Measurements from ENCODE around the gene CARM1. TPM values are rescaled to one million over a fixed set of nuclear protein-coding genes. Genes with fewer than 3 reads are reported as not detected.

Gene CARM1
- total and polyA plus RNA-seq, 2 of the 13 experiments (the other 11 are each of a cell fraction or from before 2014, with no cell fraction given): 27.6 to 55.8 TPM

DNA sequence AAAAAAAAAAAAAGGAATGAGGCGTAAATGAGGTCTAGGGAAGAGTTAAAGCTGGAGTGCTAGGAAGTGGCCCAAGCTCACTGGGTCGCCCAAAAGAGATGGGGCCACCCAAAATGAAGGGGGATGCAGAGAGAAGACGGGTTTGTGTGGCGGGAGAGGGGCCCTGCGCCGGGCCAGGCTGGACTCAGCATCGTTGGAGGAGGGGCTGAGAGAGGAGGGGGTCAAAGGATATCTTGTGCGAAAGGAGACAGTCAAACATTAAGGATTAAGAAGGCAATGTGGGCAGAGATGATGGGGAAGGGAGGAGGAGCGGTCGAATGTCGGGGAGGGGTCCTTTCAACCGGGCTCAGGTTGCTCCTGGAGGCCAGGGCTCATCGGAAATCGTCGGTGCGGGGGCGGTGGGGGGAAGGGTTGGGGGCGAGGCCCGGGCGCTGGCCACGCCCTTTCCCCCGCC is 825 bp upstream of the CARM1 start (continued):
- no peak for TF ChIP-seq REST (IDR thresholded peaks at IDR 0.05; ENCODE audit: borderline replicate concordance in 1 of 2, low read depth in 1 of 2, low read length in 2 of 2)
- no peak for TF ChIP-seq PLRG1 (conservative IDR thresholded peaks at IDR 0.05)
- TF ChIP-seq PHF8 (CRISPR knock-in tag; IDR thresholded peaks at IDR 0.05): peak; percentile 37; the same call in 1 of the 2 replicates
- peak; percentile 3; the same call in 1 of the 2 replicates for TF ChIP-seq ZBTB25 (CRISPR knock-in tag; IDR thresholded peaks at IDR 0.05)
- TF ChIP-seq ZNF430 (CRISPR knock-in tag; IDR thresholded peaks at IDR 0.05): 0 out of 2 replicates have a peak, but pooled peaks have one; percentile 19
- TF ChIP-seq, protein P1, sequence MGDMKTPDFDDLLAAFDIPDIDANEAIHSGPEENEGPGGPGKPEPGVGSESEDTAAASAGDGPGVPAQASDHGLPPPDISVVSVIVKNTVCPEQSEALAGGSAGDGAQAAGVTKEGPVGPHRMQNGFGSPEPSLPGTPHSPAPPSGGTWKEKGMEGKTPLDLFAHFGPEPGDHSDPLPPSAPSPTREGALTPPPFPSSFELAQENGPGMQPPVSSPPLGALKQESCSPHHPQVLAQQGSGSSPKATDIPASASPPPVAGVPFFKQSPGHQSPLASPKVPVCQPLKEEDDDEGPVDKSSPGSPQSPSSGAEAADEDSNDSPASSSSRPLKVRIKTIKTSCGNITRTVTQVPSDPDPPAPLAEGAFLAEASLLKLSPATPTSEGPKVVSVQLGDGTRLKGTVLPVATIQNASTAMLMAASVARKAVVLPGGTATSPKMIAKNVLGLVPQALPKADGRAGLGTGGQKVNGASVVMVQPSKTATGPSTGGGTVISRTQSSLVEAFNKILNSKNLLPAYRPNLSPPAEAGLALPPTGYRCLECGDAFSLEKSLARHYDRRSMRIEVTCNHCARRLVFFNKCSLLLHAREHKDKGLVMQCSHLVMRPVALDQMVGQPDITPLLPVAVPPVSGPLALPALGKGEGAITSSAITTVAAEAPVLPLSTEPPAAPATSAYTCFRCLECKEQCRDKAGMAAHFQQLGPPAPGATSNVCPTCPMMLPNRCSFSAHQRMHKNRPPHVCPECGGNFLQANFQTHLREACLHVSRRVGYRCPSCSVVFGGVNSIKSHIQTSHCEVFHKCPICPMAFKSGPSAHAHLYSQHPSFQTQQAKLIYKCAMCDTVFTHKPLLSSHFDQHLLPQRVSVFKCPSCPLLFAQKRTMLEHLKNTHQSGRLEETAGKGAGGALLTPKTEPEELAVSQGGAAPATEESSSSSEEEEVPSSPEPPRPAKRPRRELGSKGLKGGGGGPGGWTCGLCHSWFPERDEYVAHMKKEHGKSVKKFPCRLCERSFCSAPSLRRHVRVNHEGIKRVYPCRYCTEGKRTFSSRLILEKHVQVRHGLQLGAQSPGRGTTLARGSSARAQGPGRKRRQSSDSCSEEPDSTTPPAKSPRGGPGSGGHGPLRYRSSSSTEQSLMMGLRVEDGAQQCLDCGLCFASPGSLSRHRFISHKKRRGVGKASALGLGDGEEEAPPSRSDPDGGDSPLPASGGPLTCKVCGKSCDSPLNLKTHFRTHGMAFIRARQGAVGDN (CRISPR knock-in tag; IDR thresholded peaks at IDR 0.05): peak; percentile 9
- no peak for TF ChIP-seq DZIP1 (CRISPR knock-in tag; IDR thresholded peaks at IDR 0.05)
- no peak for TF ChIP-seq ZNF761 (CRISPR knock-in tag; conservative IDR thresholded peaks at IDR 0.05)
- TF ChIP-seq ZNF12 (CRISPR knock-in tag; IDR thresholded peaks at IDR 0.05): no peak
- TF ChIP-seq ZNF501 (CRISPR knock-in tag; IDR thresholded peaks at IDR 0.05): no peak
- peak; percentile 58; the same call in 1 of the 2 replicates for TF ChIP-seq ZNF362 (CRISPR knock-in tag; IDR thresholded peaks at IDR 0.05; ENCODE audit: borderline replicate concordance)
- TF ChIP-seq SRSF4 (IDR thresholded peaks at IDR 0.05; ENCODE audit: low read depth, low read length, poor library complexity, severe bottlenecking): no peak
- TF ChIP-seq POLR2G (IDR thresholded peaks at IDR 0.05; ENCODE audit: low read depth, low read length): 0 out of 2 replicates have a peak, but pooled peaks have one; percentile 37
- TF ChIP-seq POLR2A (IDR thresholded peaks at IDR 0.05; ENCODE audit: insufficient read depth in 1 of 2, low read depth in 2 of 2, low read length in 2 of 2): peak in 1 of 2 experiments; percentile 67; a peak in 2 of 4 replicates
- TF ChIP-seq FOSL1 (CRISPR knock-in tag; IDR thresholded peaks at IDR 0.05; ENCODE audit: borderline replicate concordance): no peak
